ENCODE data around the gene PRPF40B.

PRPF40B gene

GRCh38 chr12:49644620-49644994 is 21.2 kb downstream of the PRPF40B start:
- peak; percentile 88 for DNase-seq (ENCODE audit: low spot score)
- TF ChIP-seq, protein P1, sequence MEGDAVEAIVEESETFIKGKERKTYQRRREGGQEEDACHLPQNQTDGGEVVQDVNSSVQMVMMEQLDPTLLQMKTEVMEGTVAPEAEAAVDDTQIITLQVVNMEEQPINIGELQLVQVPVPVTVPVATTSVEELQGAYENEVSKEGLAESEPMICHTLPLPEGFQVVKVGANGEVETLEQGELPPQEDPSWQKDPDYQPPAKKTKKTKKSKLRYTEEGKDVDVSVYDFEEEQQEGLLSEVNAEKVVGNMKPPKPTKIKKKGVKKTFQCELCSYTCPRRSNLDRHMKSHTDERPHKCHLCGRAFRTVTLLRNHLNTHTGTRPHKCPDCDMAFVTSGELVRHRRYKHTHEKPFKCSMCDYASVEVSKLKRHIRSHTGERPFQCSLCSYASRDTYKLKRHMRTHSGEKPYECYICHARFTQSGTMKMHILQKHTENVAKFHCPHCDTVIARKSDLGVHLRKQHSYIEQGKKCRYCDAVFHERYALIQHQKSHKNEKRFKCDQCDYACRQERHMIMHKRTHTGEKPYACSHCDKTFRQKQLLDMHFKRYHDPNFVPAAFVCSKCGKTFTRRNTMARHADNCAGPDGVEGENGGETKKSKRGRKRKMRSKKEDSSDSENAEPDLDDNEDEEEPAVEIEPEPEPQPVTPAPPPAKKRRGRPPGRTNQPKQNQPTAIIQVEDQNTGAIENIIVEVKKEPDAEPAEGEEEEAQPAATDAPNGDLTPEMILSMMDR (IDR thresholded peaks at IDR 0.05; ENCODE audit: extremely low read depth, insufficient read depth, missing control alignments) = peak; percentile 94
- in situ Hi-C loops (cut with MboI; ENCODE audit: low pct_unique_long_range_greater_than_20kb, low sequenced_read_pairs, unreplicated experiment) = no loop called here

DNA sequence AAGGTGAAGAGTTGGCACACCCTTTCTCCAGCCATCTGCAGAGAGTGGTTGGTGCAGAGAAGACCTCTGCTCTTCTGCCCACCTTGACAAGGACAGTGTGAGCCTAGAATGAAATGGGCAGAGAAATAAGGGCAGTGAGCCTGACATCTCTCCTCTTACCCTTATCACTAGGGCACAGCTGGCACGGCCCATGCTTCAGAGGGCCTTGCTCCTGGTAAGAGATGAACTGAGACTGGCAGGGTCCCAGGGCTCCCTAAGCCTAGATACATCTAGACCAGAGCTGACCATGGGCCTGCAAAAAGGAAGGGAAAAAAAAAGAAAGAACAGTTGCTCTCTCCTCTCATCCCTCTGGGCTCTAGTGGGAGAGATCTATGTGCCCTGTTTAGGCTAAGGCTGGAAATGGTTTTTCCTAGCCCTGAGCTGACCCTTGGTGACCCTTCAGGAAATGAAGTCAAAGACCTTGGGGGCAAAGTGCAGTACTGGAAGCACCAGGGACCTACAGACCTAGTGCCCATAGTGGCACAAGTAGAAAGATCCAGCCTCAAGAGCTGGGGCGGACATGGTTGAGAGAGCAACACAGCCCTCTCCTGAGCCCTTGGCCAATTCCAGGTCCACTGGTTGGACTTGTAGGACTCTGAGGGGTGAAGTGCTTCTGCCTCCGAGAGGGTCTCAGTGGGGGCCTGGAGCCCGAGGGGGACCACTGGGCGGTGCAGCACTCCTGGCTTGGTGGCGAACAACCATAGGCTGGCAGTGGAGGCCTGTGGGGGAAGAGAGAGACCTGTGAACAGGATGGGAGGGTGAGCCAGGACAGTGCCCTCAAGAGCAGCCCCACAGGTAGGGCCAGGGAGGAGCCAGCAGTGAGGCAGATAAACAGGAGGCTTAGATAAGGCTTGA is 22.0 kb downstream of the PRPF40B start:
- DNase-seq (ENCODE audit: low spot score) = no peak
- in situ Hi-C loops (cut with MboI; ENCODE audit: low pct_unique_long_range_greater_than_20kb, low sequenced_read_pairs, unreplicated experiment) = no loop called here
- TF ChIP-seq, protein P1 (IDR thresholded peaks at IDR 0.05; ENCODE audit: extremely low read depth, insufficient read depth, missing control alignments) = no peak

DNA sequence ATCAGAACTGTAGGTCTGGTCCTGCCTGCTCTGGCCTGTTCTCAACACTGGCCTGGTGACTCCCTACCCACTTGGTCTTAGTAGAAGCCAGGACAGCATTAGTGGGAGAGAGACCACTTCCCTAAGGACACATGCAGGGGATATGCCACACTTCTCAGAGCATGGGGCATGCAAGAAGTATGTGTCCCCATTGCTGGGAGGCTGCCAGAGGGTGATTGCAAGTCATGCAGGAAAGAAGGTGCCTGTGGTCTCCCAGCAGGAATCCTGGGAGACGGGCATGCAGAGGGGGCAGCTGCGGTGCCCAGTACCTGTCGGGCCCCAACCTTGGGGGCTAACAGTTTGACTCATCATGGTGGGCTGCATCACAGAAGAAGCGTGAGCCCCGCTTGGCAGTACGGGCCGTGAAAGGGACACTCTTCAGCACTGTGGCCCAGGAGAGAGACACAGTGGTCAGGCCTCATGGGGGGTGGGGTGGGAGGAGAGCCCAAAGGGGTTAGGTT is 23.0 kb downstream of the PRPF40B start:
- DNase-seq (ENCODE audit: low spot score) = no peak
- in situ Hi-C loops (cut with MboI; ENCODE audit: low pct_unique_long_range_greater_than_20kb, low sequenced_read_pairs, unreplicated experiment) = no loop called here
- TF ChIP-seq, protein P1 (IDR thresholded peaks at IDR 0.05; ENCODE audit: extremely low read depth, insufficient read depth, missing control alignments) = no peak

- in situ Hi-C loops (cut with MboI; ENCODE audit: low pct_unique_long_range_greater_than_20kb, low sequenced_read_pairs, unreplicated experiment) = no loop called here
- TF ChIP-seq, protein P1 (IDR thresholded peaks at IDR 0.05; ENCODE audit: extremely low read depth, insufficient read depth, missing control alignments) = no peak
- no peak for DNase-seq (ENCODE audit: low spot score)
Observed at GRCh38 chr12:49646871-49647654, 23.7 kb downstream of the PRPF40B start.

DNA sequence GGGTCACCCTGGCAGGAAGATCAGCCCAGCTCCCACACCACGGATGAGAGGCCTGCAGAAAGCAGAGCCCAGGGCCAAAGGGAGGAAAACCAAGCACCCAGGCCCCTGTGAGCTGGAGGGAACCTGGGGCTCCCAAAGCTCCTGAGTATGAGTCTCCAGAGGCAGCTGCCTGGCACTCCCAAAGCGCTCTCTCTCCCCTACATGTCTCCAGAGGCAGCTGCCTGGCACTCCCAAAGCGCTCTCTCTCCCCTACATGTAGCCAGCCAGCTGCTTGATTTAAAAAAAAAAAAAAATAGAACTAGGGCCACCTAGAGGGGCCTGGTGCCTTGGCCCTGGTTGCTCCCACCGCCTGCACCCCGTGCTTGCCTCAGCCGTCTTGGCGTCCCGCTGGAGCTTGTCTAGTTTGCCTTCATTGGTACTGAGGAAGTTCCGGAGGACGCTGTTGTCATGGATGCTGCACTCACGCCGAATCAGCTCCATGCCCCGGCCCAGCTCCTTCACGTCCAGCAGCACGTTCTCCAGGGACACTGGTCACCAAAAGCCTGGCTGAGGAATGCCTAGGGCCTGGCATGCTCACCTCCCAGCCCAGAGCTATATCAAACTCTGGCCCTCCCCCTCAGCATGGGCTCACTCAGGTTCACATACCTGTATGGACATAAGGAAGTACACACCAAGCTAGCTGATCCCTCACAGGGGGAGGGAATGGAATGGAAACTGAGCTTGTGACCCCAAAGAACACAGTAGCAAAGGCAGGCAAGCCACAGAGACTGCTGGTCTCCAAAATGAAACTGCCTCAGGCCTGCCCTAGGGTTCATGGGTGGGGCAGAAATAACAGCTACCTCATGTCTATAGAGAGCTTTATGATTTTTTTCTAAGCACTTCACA is 24.7 kb downstream of the PRPF40B start:
- DNase-seq (ENCODE audit: low spot score) = no peak
- in situ Hi-C loops (cut with MboI; ENCODE audit: low pct_unique_long_range_greater_than_20kb, low sequenced_read_pairs, unreplicated experiment) = no loop called here
- TF ChIP-seq, protein P1 (IDR thresholded peaks at IDR 0.05; ENCODE audit: extremely low read depth, insufficient read depth, missing control alignments) = no peak

DNA sequence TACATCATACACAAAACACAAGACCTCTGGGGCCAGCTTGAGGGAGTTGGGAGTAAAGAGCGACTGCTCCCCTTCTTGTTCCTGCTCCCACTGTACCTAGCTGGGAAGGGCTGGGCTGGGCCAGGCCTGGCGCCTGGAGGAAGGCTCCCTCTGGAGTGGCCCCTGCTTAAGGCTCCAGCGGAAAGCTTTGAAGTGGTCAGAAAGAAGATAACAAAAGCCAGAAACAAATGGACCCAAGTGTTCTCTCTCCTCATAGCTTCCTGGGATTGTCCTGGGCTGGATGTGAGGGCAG is 25.3 kb downstream of the PRPF40B start:
- TF ChIP-seq, protein P1 (IDR thresholded peaks at IDR 0.05; ENCODE audit: extremely low read depth, insufficient read depth, missing control alignments) = no peak
- in situ Hi-C loops (cut with MboI; ENCODE audit: low pct_unique_long_range_greater_than_20kb, low sequenced_read_pairs, unreplicated experiment) = no loop called here
- DNase-seq (ENCODE audit: low spot score) = no peak
